SK-N-MC (cell line): ENCODE data around the gene MNX1.

ENCODE experiments used
- DNase-seq: peaks from one replicate; pipeline ENCODE4 v3.0.0-alpha.2; 2011; ENCODE audit warnings: low read depth, low spot score
- H3K27ac ChIP-seq: fragments of 200-600 bp; sonication (generic); 2 replicates; pipeline ENCODE4 v1.5.1; 2016; ENCODE audit warnings: mixed run types
- H3K36me3 ChIP-seq: fragments of 200-600 bp; sonication (generic); 2 replicates; pipeline ENCODE4 v1.6.1; 2017; ENCODE audit warnings: antibody characterized with exemption, low read length, mixed read lengths; ENCODE audit not compliant: insufficient read depth
- H3K4me3 ChIP-seq: fragments of 200-600 bp; sonication (generic); 2 replicates; pipeline ENCODE4 v1.5.1; 2016
- H3K9ac ChIP-seq: fragments of 200-600 bp; sonication (generic); 2 replicates; pipeline ENCODE4 v1.8.0; 2017; ENCODE audit warnings: mixed run types, mixed read lengths; ENCODE audit not compliant: insufficient read length
- H3K9me3 ChIP-seq: fragments of 200-600 bp; sonication (generic); 2 replicates; pipeline ENCODE4 v1.6.1; 2017; ENCODE audit warnings: low read depth, mild to moderate bottlenecking, antibody characterized with exemption, low read length, moderate library complexity, mixed read lengths
- EZH2 ChIP-seq: fragments of 200-600 bp; sonication (generic); IDR thresholded peaks from one replicate; pipeline ENCODE4 v1.6.1; 2017; ENCODE audit warnings: antibody characterized with exemption
- FOXP2 ChIP-seq: optimal IDR thresholded peaks from 2 replicates; pipeline ENCODE3; 2011; ENCODE audit warnings: mild to moderate bottlenecking, moderate library complexity; ENCODE audit not compliant: insufficient read depth; ENCODE audit errors: extremely low read length, control extremely low read depth
- POLR2AphosphoS5 ChIP-seq: IDR thresholded peaks from 2 replicates; pipeline ENCODE4 v1.6.1; 2012; ENCODE audit warnings: mild to moderate bottlenecking, low read depth, low read length, borderline replicate concordance

The MNX1 gene

GRCh38 chr7:156956727-156957126 lies 53.7 kb downstream of the MNX1 start:
- TF ChIP-seq POLR2AphosphoS5, result no peak
- TF ChIP-seq EZH2, result no peak
- TF ChIP-seq FOXP2, result no peak
- Histone ChIP-seq H3K27ac (no peak overlapping the region), H3K4me3 (no peak overlapping the region), H3K9ac (no peak overlapping the region), H3K36me3 (peaks cover 89% of the 10 kb centered on the region), H3K9me3 (no peaks in the 10 kb centered on the region)
- no peak for DNase-seq

DNA sequence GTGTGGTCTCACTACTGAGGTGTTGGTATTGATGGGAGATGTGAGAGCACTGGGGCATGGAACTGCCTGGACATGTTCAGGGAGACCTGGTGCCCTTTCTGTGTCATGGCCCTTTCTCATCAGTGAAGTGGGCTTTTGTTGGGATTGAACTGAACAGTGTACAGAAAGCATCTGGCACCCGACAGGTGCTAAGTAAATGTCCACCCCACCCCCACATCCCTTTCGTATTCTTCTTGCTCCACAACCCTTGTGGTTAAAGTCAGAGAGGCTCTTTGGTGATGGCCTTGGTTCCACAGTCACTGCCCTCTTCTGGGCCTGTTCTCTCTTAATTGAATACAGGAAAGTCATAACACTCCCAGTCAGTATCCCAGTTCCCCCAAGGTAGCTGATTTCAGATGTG lies 55.5 kb downstream of the MNX1 start:
- H3K36me3 ChIP-seq, result peaks cover 71% of the 10 kb centered on the region
- TF ChIP-seq POLR2AphosphoS5 (no peak), EZH2 (no peak), FOXP2 (no peak)
- no peak overlapping the region for H3K9ac ChIP-seq
- H3K4me3 ChIP-seq, result no peak overlapping the region
- DNase-seq, result no peak
- no peaks in the 10 kb centered on the region for H3K9me3 ChIP-seq
- H3K27ac ChIP-seq, result no peak overlapping the region
